SK-N-SH (cell line): Measurements from ENCODE around the gene SUMO2. TPM values are rescaled to one million over a fixed set of nuclear protein-coding genes. Genes with fewer than 3 reads are reported as not detected.

Experiments
- CTCF ChIA-PET: fragments of 300-600, 350-600 bp; formaldehyde crosslinking; extraction: SDS; loops from one replicate; lab custom pipeline; 2021; lab: Yijun Ruan, JAX
- POLR2A ChIA-PET: fragments of 350-600 bp; sonication (Branson Sonifier 250); formaldehyde crosslinking; extraction: SDS; loops from one replicate; lab custom pipeline; 2020; ENCODE audit warnings: antibody characterized with exemption, inconsistent platforms; lab: Yijun Ruan, JAX
- DNase-seq: peaks from one replicate; pipeline ENCODE4 v3.0.0; 2012
- H2AFZ ChIP-seq: fragments of 200-600 bp; sonication (generic); 2 replicates; pipeline ENCODE4 v1.8.1; 2016; ENCODE audit warnings: antibody characterized with exemption, mild to moderate bottlenecking, low read depth
- H3F3A ChIP-seq: fragments of 200-600 bp; sonication (generic); replicated peaks from 2 replicates; pipeline ENCODE3; 2016; ENCODE audit warnings: antibody characterized with exemption, mild to moderate bottlenecking; ENCODE audit not compliant: insufficient read depth
- H3K27ac ChIP-seq, 2 experiments: fragments of 200-500 bp in 1 of 2; fragments of 200-600 bp in 1 of 2; sonication (Bioruptor generic) in 1 of 2; sonication (generic), shearing (Covaris generic) in 1 of 2; 2 replicates each; pipeline versions ENCODE4 v1.5.1 to v1.6.1; 2014 to 2016; ENCODE audit warnings: low read depth in 2 of 2, inconsistent platforms in 1 of 2, low read length in 1 of 2, mild to moderate bottlenecking in 1 of 2, mixed read lengths in 1 of 2
- H3K27me3 ChIP-seq: fragments of 200-600 bp; sonication (generic), shearing (Covaris generic); 2 replicates; pipeline ENCODE4 v1.6.1; 2016; ENCODE audit warnings: mixed run types; ENCODE audit not compliant: insufficient read depth
- H3K36me3 ChIP-seq, 2 experiments: fragments of 200-500 bp in 1 of 2; fragments of 200-600 bp in 1 of 2; sonication (Bioruptor generic) in 1 of 2; sonication (generic) in 1 of 2; replicated peaks in 1 of 2; 2 replicates each; pipeline versions ENCODE3 to v1.5.1; 2014 to 2016; ENCODE audit warnings: low read length in 1 of 2, mild to moderate bottlenecking in 1 of 2; ENCODE audit not compliant: insufficient read depth in 2 of 2, control insufficient read depth in 1 of 2
- H3K4me1 ChIP-seq, 2 experiments: fragments of 200-500 bp in 1 of 2; fragments of 200-600 bp in 1 of 2; sonication (Bioruptor generic) in 1 of 2; sonication (generic), shearing (Covaris generic) in 1 of 2; 2 replicates each; pipeline versions ENCODE4 v1.5.1 to v1.6.1; 2014 to 2016; ENCODE audit warnings: low read depth in 1 of 2, low read length in 1 of 2, mixed run types in 1 of 2; ENCODE audit not compliant: insufficient read depth in 2 of 2, control insufficient read depth in 1 of 2
- H3K4me2 ChIP-seq: fragments of 200-600 bp; sonication (generic), shearing (Covaris generic); 2 replicates; pipeline ENCODE4 v1.6.1; 2017; ENCODE audit warnings: mixed run types
- H3K4me3 ChIP-seq, 2 experiments: fragments of 200-500 bp in 1 of 2; fragments of 200-600 bp in 1 of 2; sonication (Bioruptor generic) in 1 of 2; sonication (generic), shearing (Covaris generic) in 1 of 2; 2 replicates each; pipeline versions ENCODE4 v1.5.1 to v1.8.1; 2014 to 2016; ENCODE audit warnings: low read depth in 2 of 2, inconsistent platforms in 1 of 2, low read length in 1 of 2, mild to moderate bottlenecking in 1 of 2, mixed read lengths in 1 of 2, moderate library complexity in 1 of 2
- H3K79me2 ChIP-seq: fragments of 200-600 bp; sonication (generic); 2 replicates; pipeline ENCODE4 v1.8.1; 2017; ENCODE audit warnings: mild to moderate bottlenecking; ENCODE audit not compliant: insufficient read depth
- H3K9ac ChIP-seq: fragments of 200-600 bp; sonication (generic); 2 replicates; pipeline ENCODE4 v1.6.1; 2017; ENCODE audit warnings: mixed run types
- H3K9me2 ChIP-seq: fragments of 200-600 bp; sonication (generic); 2 replicates; pipeline ENCODE4 v1.6.1; 2017; ENCODE audit warnings: mixed run types
- H3K9me3 ChIP-seq: fragments of 200-600 bp; sonication (generic); 2 replicates; pipeline ENCODE4 v1.6.1; 2017; ENCODE audit warnings: mixed run types, mild to moderate bottlenecking, moderate library complexity
- H4K20me1 ChIP-seq: fragments of 200-600 bp; sonication (generic); 2 replicates; pipeline ENCODE4 v1.6.1; 2017; ENCODE audit warnings: mild to moderate bottlenecking, mixed run types; ENCODE audit not compliant: insufficient read depth
- CHD2 ChIP-seq: fragments of 150-350 bp; IDR thresholded peaks from 2 replicates; pipeline ENCODE4 v1.6.1; 2018; ENCODE audit warnings: low read length; ENCODE audit not compliant: partially characterized antibody
- ELF1 ChIP-seq: IDR thresholded peaks from 2 replicates; pipeline ENCODE4 v1.4.0; 2012
- EP300 ChIP-seq, 2 experiments: IDR thresholded peaks; 2 replicates each; pipeline versions ENCODE4 v1.4.0 to v1.6.1; 2012; ENCODE audit warnings: borderline replicate concordance in 1 of 2, low read depth in 1 of 2, low read length in 1 of 2
- GABPA ChIP-seq: IDR thresholded peaks from 2 replicates; pipeline ENCODE4 v1.4.0; 2012; ENCODE audit warnings: low read depth, mild to moderate bottlenecking
- GATA2 ChIP-seq: sonication (generic); formaldehyde crosslinking; IDR thresholded peaks from 2 replicates; pipeline ENCODE4 v1.5.0; 2020; ENCODE audit warnings: mild to moderate bottlenecking, missing genetic modification reagents
- JUND ChIP-seq: IDR thresholded peaks from 2 replicates; pipeline ENCODE4 v1.4.0; 2012
- MXI1 ChIP-seq: IDR thresholded peaks from 2 replicates; pipeline ENCODE4 v1.6.1; 2012; ENCODE audit warnings: mild to moderate bottlenecking, low read depth, low read length, improper control_type of control experiment
- NFIC ChIP-seq: IDR thresholded peaks from 2 replicates; pipeline ENCODE4 v1.4.0; 2012; ENCODE audit warnings: borderline replicate concordance
- NRF1 ChIP-seq: IDR thresholded peaks from 2 replicates; pipeline ENCODE4 v1.6.1; 2012; ENCODE audit warnings: low read depth, mild to moderate bottlenecking, low read length
- POLR2AphosphoS5 ChIP-seq: IDR thresholded peaks from 2 replicates; pipeline ENCODE4 v1.6.1; 2012; ENCODE audit warnings: low read depth, low read length
- RAD21 ChIP-seq: IDR thresholded peaks from 2 replicates; pipeline ENCODE4 v1.6.1; 2012; ENCODE audit warnings: mild to moderate bottlenecking, low read length
- RCOR1 ChIP-seq: fragments of 150-350 bp; IDR thresholded peaks from 2 replicates; pipeline ENCODE4 v1.6.1; 2017; ENCODE audit warnings: antibody characterized with exemption, low read length
- RXRA ChIP-seq: IDR thresholded peaks from 2 replicates; pipeline ENCODE4 v1.4.0; 2012; ENCODE audit warnings: low read depth, mild to moderate bottlenecking, borderline replicate concordance
- SIN3A ChIP-seq: IDR thresholded peaks from 2 replicates; pipeline ENCODE4 v1.6.1; 2012; ENCODE audit warnings: low read depth, mild to moderate bottlenecking, low read length, moderate library complexity, borderline replicate concordance
- SMC3 ChIP-seq: IDR thresholded peaks from 2 replicates; pipeline ENCODE4 v1.6.1; 2012; ENCODE audit warnings: low read depth, low read length, improper control_type of control experiment
- TCF12 ChIP-seq: IDR thresholded peaks from 2 replicates; pipeline ENCODE4 v1.4.0; 2012
- WGBS: methylation state at CpG from one replicate; pipeline ENCODE4 v1.1.6; 2017; ENCODE audit warnings: low lambda C conversion rate; 5-methylcytosine and 5-hydroxymethylcytosine counted together
- polyA plus RNA-seq, 3 experiments: library from polyadenylated mRNA; depleted of rRNA; stranded (reverse); fragments of >200 nt; gene quantifications; 2 replicates each; pipeline ENCODE4 v1.2.3, GENCODE V29; 2012
- TF ChIP-seq, protein P1 (sequence below): fragments of 150-350 bp; IDR thresholded peaks from 2 replicates; pipeline ENCODE4 v1.6.1; 2016; ENCODE audit warnings: mild to moderate bottlenecking, low read depth, low read length
- TF ChIP-seq, protein P2 (sequence below): IDR thresholded peaks from 2 replicates; pipeline ENCODE4 v1.4.0; 2012; ENCODE audit warnings: low read depth, borderline replicate concordance
- TF ChIP-seq, protein P3 (sequence below): IDR thresholded peaks from 2 replicates; pipeline ENCODE4; 2012
- TF ChIP-seq, protein P4 (sequence below): IDR thresholded peaks from 2 replicates; pipeline ENCODE4 v1.4.0; 2012; ENCODE audit warnings: low read depth, borderline replicate concordance
- TF ChIP-seq, protein P5 (sequence below): IDR thresholded peaks from 2 replicates; pipeline ENCODE4 v1.4.0; 2012; ENCODE audit warnings: low read depth

SUMO2 gene
- polyA plus RNA-seq, 1 of the 3 experiments (the other 2 are of a cell fraction): 114 TPM

DNA sequence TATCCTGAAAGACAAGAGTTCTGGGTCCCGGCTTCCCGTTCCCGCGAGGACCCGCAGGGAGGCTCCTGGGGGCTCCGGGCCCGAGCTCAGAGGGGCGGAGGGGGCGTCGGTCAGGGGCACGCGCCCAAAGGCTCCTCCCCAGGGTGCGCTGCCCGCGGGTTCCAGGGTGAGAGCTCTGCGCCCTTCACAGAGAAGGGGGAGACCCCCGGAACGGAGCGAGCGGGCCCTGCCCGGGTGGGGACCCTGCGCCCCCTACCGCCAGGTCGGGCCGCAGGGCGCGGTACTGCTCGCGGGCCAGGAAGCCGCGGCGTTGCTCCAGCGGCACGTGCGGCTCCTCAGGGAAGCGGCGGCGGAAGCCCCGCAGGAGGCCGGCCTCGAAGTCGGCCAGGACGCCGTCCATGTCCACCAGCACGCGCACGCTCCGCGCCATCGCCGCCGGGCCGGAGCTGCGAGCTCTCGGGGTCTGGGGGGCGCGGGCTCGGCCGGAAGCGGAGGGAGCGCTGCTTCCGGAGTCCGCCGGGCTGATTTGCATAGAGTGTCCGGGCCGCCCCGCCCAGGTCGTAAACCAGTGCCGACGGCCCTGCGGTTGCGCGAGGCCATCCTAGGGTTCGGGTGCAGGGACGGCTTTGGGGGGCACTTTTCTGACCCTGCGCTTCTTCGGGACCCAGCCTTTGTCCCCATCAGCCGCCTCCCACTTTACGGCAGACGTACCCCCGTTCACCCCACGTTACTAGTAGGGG is 51.3 kb downstream of the SUMO2 start, which contains the start of gene NT5C (continued):
- TF ChIP-seq, protein P1, sequence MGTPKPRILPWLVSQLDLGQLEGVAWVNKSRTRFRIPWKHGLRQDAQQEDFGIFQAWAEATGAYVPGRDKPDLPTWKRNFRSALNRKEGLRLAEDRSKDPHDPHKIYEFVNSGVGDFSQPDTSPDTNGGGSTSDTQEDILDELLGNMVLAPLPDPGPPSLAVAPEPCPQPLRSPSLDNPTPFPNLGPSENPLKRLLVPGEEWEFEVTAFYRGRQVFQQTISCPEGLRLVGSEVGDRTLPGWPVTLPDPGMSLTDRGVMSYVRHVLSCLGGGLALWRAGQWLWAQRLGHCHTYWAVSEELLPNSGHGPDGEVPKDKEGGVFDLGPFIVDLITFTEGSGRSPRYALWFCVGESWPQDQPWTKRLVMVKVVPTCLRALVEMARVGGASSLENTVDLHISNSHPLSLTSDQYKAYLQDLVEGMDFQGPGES: no peak
- TF ChIP-seq GABPA: peak; percentile 85
- TF ChIP-seq JUND: no peak
- TF ChIP-seq NRF1: peak; percentile 81
- peak; percentile 18; the same call in 1 of the 2 replicates for TF ChIP-seq RXRA
- 0 out of 2 replicates have a peak, but pooled peaks have one; percentile 4 for TF ChIP-seq RCOR1
- TF ChIP-seq, protein P2, sequence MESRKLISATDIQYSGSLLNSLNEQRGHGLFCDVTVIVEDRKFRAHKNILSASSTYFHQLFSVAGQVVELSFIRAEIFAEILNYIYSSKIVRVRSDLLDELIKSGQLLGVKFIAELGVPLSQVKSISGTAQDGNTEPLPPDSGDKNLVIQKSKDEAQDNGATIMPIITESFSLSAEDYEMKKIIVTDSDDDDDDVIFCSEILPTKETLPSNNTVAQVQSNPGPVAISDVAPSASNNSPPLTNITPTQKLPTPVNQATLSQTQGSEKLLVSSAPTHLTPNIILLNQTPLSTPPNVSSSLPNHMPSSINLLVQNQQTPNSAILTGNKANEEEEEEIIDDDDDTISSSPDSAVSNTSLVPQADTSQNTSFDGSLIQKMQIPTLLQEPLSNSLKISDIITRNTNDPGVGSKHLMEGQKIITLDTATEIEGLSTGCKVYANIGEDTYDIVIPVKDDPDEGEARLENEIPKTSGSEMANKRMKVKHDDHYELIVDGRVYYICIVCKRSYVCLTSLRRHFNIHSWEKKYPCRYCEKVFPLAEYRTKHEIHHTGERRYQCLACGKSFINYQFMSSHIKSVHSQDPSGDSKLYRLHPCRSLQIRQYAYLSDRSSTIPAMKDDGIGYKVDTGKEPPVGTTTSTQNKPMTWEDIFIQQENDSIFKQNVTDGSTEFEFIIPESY: no peak
- TF ChIP-seq NFIC: no peak
- TF ChIP-seq, protein P3, sequence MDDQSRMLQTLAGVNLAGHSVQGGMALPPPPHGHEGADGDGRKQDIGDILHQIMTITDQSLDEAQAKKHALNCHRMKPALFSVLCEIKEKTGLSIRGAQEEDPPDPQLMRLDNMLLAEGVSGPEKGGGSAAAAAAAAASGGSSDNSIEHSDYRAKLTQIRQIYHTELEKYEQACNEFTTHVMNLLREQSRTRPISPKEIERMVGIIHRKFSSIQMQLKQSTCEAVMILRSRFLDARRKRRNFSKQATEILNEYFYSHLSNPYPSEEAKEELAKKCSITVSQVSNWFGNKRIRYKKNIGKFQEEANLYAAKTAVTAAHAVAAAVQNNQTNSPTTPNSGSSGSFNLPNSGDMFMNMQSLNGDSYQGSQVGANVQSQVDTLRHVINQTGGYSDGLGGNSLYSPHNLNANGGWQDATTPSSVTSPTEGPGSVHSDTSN: no peak

DNA sequence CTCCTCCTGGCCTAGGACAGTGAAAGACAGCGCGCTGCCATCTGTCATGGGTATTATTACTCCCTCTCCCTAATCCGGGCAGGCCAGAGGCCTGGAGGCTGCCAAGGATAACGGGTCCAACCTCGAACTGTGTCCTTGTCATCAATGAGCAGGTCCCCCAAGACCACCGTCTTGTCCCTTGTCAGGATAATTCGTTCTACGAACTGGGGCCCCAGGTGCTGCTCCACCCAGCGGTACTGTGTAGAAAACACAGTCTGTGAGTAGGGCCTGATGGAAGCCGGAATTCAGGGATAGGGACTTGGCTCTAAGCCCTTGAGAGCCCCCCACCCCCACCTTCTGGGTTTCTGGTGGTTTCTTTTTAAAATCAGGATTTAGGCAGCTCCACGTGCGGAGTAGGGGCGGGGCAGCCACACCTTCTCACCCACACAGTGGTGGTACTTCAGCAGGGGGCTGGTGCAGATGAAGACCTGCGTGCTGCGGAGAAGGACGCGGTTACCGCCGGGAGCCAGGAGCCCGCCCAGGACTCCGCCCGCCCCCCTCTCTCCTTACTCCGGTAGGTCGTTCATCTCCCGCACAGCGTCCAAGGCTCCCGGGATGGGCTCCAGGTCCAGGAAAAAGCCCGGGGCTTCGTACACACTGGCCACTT is 52.0 kb downstream of the SUMO2 start:
- H2AFZ ChIP-seq: peak overlapping the region; percentile 98; the same call in 1 of the 2 replicates
- H3K27ac ChIP-seq: peak overlapping the region; percentile 78 to 90
- H3K9me3 ChIP-seq: no peaks in the 10 kb centered on the region
- peaks cover 5 to 19% of the 10 kb centered on the region in 2 experiments; a peak in 2 of 4 replicates for H3K4me1 ChIP-seq
- peak overlapping the region; percentile 96 for H3K4me2 ChIP-seq
- peak; percentile 91 for DNase-seq
- peak overlapping the region; percentile 64 to 88 for H3K4me3 ChIP-seq
- H3K9ac ChIP-seq: peak overlapping the region; percentile 90
- ChIA-PET POLR2A (interaction anchor here (0.6 to 2.5 kb wide), 17 partner anchors 9 to 170 kb away, joined by 3 to 22 read pairs (median 8); partner anchors contain the start of genes ARMC7, HID1, JPT1 and MIF4GD), CTCF (interaction anchor here (0.6 to 19.6 kb wide), 55 partner anchors 9 to 619 kb away, joined by 3 to 422 read pairs (median 5); partner anchors contain the start of genes ARMC7, ATP5PD, GGA3 and HID1)
- H3F3A ChIP-seq: peaks cover 37% of the 10 kb centered on the region
- H3K9me2 ChIP-seq: no peaks in the 10 kb centered on the region
- peaks cover 9% of the 10 kb centered on the region; the same call in 1 of the 2 replicates for H4K20me1 ChIP-seq
- no peaks in the 10 kb centered on the region for H3K27me3 ChIP-seq
- peaks cover 15 to 27% of the 10 kb centered on the region in 2 experiments for H3K36me3 ChIP-seq
- 5% methylated on average over 27 of the region's 29 CpGs for WGBS
- H3K79me2 ChIP-seq: peaks cover 25% of the 10 kb centered on the region; the same call in 1 of the 2 replicates
- TF ChIP-seq SIN3A (peak; percentile 26; the same call in 1 of the 2 replicates), MXI1 (peak; percentile 90), TCF12 (0 out of 2 replicates have a peak, but pooled peaks have one; percentile 9), SMC3 (peak; percentile 60), POLR2AphosphoS5 (no peak), RAD21 (peak; percentile 47), ELF1 (peak; percentile 6; the same call in 1 of the 2 replicates), CHD2 (peak; percentile 26), JUND (no peak; the same call in 1 of the 2 replicates), GATA2 (CRISPR knock-in tag) (no peak), EP300 (IDR thresholded peaks at IDR 0.05; ENCODE audit: borderline replicate concordance in 1 of 2, low read depth in 1 of 2, low read length in 1 of 2) (0 out of 4 replicates have a peak, but pooled peaks of 1 of the 2 experiments have one; percentile 15)
- TF ChIP-seq, protein P1: no peak
- TF ChIP-seq, protein P4, sequence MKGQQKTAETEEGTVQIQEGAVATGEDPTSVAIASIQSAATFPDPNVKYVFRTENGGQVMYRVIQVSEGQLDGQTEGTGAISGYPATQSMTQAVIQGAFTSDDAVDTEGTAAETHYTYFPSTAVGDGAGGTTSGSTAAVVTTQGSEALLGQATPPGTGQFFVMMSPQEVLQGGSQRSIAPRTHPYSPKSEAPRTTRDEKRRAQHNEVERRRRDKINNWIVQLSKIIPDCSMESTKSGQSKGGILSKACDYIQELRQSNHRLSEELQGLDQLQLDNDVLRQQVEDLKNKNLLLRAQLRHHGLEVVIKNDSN: 0 out of 2 replicates have a peak, but pooled peaks have one; percentile 17
- TF ChIP-seq, protein P5, sequence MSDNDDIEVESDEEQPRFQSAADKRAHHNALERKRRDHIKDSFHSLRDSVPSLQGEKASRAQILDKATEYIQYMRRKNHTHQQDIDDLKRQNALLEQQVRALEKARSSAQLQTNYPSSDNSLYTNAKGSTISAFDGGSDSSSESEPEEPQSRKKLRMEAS: peak; percentile 89; the same call in 1 of the 2 replicates
